HG02981 (cell line): ENCODE measurements around the gene AQP5.

Experiments used
- ATAC-seq: cut with Tn5 transposase; IDR thresholded peaks from one replicate; pipeline ENCODE4 v1.9.1; 2021; ENCODE audit warnings: mild to moderate bottlenecking, moderate library complexity; ENCODE audit not compliant: unreplicated experiment

The AQP5 gene

GRCh38 chr12:49932023-49932422 lies 29.6 kb upstream of the AQP5 start:
- no peak for ATAC-seq

DNA sequence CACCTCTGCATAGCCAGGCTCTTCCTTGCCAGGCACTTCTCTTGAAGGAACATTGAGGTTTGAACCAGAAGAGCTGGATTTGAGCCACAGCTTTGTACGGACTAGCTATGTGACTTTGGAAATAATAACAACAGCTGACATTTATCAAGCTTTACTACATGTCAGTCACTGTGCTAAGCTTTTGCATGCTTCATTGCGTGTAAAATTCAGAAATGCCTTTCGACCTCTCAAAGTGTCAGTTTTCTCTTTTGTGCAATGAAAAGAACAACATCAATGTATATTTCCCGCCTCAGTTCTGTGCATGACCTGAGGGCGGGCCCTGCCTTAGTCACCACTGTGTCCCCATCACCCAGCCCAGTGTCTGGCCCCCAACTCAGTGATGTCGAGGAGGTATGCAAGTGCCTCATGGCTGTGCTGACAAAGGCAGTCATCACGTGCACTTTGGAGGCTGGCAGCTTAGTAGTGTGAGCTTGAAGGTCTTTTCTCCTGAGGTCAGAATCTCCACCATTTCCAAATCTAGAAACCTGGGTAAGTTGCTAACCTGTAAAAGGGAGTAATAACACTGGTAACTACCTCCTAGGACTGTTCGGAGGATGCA lies 29.0 kb upstream of the AQP5 start:
- no peak for ATAC-seq

DNA sequence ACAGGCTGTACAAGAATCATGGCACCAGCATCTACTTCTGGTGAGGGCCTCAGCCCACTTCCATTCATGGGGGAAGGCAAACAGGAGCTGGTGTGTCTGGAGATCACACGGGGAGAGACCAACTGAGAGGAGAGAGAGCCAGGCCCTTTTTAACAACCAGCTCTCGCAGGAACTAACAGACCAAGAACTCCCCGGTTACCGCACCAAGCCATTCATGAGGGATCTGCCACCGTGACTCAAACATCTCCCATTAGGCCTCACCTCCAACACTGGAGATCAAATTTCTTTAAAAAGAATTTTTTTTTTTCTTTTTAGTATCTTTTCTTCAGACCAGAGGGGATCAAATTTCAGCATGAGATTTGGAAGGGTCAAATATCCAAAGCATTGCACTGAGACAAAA lies 27.9 kb upstream of the AQP5 start:
- ATAC-seq: no peak

GRCh38 chr12:49934505-49934904 lies 27.2 kb upstream of the AQP5 start:
- no peak for ATAC-seq

- no peak for ATAC-seq
These were observed 24.7 kb upstream of the AQP5 start for GRCh38 chr12:49936925-49937324.

- ATAC-seq: no peak
These were observed 23.9 kb upstream of the AQP5 start for GRCh38 chr12:49937639-49938300.

DNA sequence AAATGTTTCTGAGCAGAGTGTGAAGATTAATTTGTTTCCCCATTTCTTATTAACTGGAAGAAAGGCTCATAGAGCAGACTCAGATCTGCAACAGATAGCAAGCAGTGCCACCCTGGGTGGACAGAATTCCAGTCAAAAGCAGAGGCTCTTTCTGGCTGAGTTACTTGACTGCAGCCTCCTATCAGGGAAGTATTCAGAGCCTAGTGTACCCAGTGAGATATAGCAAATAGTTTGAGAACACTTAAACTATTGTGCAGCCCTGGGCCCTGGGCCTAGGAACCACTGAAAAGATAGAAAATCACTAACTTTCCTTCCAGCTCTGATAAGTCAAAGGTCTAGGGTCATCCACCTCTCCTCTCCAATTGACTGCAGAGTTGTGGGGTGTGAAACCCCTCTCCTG lies 22.4 kb upstream of the AQP5 start:
- no peak for ATAC-seq

- no peak for ATAC-seq
These were observed 22.0 kb upstream of the AQP5 start for GRCh38 chr12:49939707-49940106.

- ATAC-seq: no peak
These were observed 19.8 kb upstream of the AQP5 start for GRCh38 chr12:49941556-49942511.

DNA sequence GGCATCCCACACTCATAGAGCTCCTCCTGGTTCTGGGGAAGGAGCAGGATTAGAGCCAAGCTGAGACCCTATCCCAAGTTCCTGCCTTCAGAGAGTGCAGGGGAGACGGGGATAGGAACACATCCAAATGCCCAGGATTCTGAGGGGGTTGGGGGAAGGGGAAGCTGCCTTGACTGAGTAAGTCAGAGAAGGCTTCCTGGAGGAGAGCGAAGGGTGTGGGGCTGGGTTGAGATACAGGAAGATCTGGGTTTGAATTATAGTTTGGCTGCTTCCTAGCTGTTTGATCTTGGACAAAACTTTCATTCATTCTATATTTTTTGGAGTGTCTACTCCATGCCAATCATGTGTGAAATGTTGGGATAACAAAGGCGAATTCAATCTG lies 19.2 kb upstream of the AQP5 start:
- ATAC-seq: no peak

DNA sequence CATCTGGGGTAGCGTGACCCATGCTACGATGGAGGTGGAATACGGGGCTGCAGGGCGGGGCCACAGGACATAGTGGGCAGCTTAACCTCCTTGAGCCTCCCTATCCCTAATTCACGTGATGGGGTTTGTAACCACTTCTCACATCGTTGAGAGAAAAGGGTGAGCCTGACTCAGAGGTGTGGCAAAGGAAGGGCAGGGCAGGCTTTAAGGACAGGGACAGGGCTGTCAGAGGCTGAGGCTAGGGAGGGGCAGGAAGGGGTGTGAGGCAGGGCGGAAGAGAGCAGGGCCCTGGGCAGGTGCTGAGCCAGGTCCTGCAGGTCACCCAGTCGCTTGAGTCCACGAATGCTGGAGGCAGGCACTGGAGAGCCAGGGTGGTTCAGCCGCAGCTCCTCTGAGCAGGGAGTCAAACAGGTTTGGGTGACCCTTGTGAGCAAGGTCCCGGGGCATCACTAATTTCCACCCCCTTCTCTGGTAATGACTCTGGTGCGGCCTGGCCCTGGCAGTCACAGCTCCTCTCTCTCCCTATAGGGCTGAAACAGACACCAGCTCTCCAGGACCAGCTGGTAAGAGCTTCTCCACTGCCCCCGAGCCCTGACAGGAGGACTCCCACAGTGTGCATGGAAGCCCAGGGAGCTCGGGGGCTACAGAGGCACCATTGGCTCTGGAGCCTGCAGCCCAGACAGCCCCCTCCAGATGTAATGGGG lies 18.6 kb upstream of the AQP5 start:
- no peak for ATAC-seq

DNA sequence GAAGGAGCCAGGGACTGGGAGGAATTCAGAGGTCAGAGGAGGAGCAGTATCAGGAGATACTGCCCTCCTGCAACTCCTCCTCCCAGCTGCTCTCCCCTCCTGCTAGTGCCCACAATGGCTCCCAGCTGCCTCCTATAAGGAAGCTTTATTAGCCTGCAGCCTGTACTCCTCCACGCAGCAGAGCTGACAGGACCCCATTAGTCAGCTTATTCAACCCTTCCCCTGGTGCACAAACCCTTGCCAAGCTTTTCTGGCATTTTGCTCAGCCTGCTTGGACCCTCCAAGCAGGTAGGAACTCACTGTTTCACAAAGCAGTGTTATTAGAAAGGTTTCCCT lies 18.1 kb upstream of the AQP5 start:
- ATAC-seq: no peak

DNA sequence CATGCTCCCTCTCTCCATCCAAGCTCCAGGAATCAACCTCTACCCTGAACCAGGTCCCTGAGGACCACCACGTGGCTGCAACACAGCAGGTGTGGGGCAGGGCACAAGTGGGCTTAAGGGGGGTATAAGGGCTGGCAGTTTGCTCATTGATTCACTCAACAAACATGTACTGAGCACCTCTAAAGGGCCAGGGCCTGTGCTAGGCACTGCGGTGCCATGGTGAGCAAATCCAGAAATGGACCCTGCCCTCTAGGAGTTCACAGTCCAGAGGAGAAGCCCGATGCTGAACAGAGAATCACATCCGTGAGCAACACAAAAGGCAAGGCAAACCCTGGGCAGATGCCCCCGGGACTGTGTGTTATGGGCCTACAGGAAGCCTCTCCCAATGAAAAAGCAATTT lies 17.6 kb upstream of the AQP5 start:
- ATAC-seq: no peak

- no peak for ATAC-seq
These were observed 17.0 kb upstream of the AQP5 start for GRCh38 chr12:49944718-49945117.

DNA sequence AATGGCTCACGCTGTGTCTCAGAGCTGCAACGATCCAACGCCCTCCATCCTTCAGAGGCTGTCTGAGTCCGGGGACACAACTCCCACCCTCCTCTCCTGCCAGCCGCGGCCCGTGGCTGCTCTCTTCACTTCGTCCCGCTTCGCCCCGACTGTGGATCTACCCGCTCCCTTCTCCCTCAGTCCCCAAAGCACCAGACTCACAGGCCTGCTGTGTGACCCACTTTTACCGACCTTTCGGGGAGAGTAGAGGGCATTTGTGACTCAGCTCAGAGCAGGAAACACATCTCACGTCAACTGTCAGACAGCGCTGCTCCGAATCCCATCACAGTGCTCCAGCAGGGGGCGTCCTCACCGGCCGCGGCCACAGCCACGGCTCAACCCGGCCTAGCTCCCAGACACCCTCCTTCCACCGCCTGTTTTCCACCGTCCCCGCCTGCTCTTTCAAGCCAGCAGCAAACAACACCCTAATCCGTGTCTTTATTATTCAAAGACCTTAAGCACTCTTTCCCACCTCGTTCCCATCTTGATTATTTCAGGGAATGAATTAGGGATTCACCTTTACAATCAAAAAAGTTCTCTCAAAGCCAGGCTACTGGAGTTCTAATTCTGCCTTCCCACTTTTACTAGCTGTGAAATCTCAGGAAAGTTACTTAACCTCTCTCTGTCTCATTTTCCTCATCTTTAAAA lies 16.1 kb upstream of the AQP5 start:
- ATAC-seq: no peak

- ATAC-seq: no peak
These were observed 15.6 kb upstream of the AQP5 start for GRCh38 chr12:49946086-49946485.

GRCh38 chr12:49946497-49946896 lies 15.2 kb upstream of the AQP5 start:
- no peak for ATAC-seq

- no peak for ATAC-seq
These were observed 14.0 kb upstream of the AQP5 start for GRCh38 chr12:49947593-49948226.

- ATAC-seq: no peak
These were observed 12.5 kb upstream of the AQP5 start for GRCh38 chr12:49948866-49949845.
